Fibroblast of lung (primary cell): ENCODE results near the gene SLFN12L. TPM values are rescaled to one million over a fixed set of nuclear protein-coding genes. Genes with fewer than 3 reads are reported as not detected.
A peak's percentile ranks its signal among the peaks of the same experiment; 100 is the strongest.

Source experiments
- DNase-seq, 2 donors: peaks; one replicate each; pipeline versions ENCODE4 v3.0.0 to v3.0.0-alpha.2; 2010; ENCODE audit warnings: low read depth in 2 of 2
- H2AFZ ChIP-seq: 2 replicates; pipeline ENCODE4 v1.5.1; 2012; ENCODE audit warnings: low read length, control low read depth, inconsistent platforms
- H3K27ac ChIP-seq: 2 replicates; pipeline ENCODE4 v1.5.1; 2011; ENCODE audit warnings: low read length, control low read depth; ENCODE audit not compliant: insufficient read depth
- H3K27me3 ChIP-seq: 2 replicates; pipeline ENCODE4 v1.5.1; 2011; ENCODE audit warnings: mild to moderate bottlenecking, low read length; ENCODE audit not compliant: control insufficient read depth, insufficient read depth
- H3K36me3 ChIP-seq: 2 replicates; pipeline ENCODE4 v1.5.1; 2011; ENCODE audit warnings: low read length; ENCODE audit not compliant: control insufficient read depth, insufficient read depth
- H3K4me1 ChIP-seq: 2 replicates; pipeline ENCODE4 v1.5.1; 2011; ENCODE audit warnings: low read length; ENCODE audit not compliant: control insufficient read depth, insufficient read depth; ENCODE audit errors: extremely low read depth
- H3K4me2 ChIP-seq: 2 replicates; pipeline ENCODE4 v1.5.1; 2011; ENCODE audit warnings: low read length, control low read depth; ENCODE audit not compliant: insufficient read depth; ENCODE audit errors: extremely low read depth
- H3K4me3 ChIP-seq, 4 experiments: fragments of 200-600 bp in 1 of 4; sonication (generic) in 1 of 4; replicated peaks in 1 of 4; 2 replicates each; pipeline ENCODE4 v1.5.1; 2011 to 2016; ENCODE audit warnings: low read length in 4 of 4, low read depth in 3 of 4, mild to moderate bottlenecking in 3 of 4, control low read depth in 2 of 4, inconsistent platforms in 1 of 4, mixed read lengths in 1 of 4; ENCODE audit not compliant: insufficient read depth in 1 of 4; ENCODE audit errors: control extremely low read depth in 1 of 4
- H3K79me2 ChIP-seq: 2 replicates; pipeline ENCODE4 v1.5.1; 2012; ENCODE audit warnings: mild to moderate bottlenecking, low read length, inconsistent platforms; ENCODE audit not compliant: control insufficient read depth, insufficient read depth
- H3K9ac ChIP-seq: 2 replicates; pipeline ENCODE4 v1.5.1; 2011; ENCODE audit warnings: mild to moderate bottlenecking, low read length, control low read depth; ENCODE audit not compliant: insufficient read depth
- H3K9me3 ChIP-seq: 2 replicates; pipeline ENCODE4 v1.5.1; 2012; ENCODE audit warnings: low read depth, low read length; ENCODE audit not compliant: control insufficient read depth, insufficient read depth
- H4K20me1 ChIP-seq: 2 replicates; pipeline ENCODE4 v1.5.1; 2011; ENCODE audit warnings: low read length; ENCODE audit not compliant: control insufficient read depth, insufficient read depth; ENCODE audit errors: extremely low read depth
- EZH2 ChIP-seq: IDR thresholded peaks from 2 replicates; pipeline ENCODE4 v1.5.1; 2012; ENCODE audit warnings: low read length, control low read depth, mild to moderate bottlenecking; ENCODE audit errors: missing control alignments
- polyA minus RNA-seq: library from RNA; depleted of rRNA, polyadenylated mRNA; stranded (reverse); fragments of >200 nt; gene quantifications from 2 replicates; pipeline ENCODE4 v1.2.3, GENCODE V29; 2011; ENCODE audit warnings: low replicate concordance
- polyA plus RNA-seq, 2 donors: library from polyadenylated mRNA; depleted of rRNA in 1 of 2; stranded (reverse) in 1 of 2; unstranded in 1 of 2; fragments of >200 nt; gene quantifications; 2 replicates each; pipeline ENCODE4 v1.2.1, GENCODE V29; 2011 to 2012; ENCODE audit warnings: missing spikeins in 1 of 2
- total RNA-seq: library from RNA; depleted of rRNA; stranded (reverse); fragments of >200 nt; gene quantifications from 2 replicates; pipeline ENCODE4 v1.2.1, GENCODE V29; 2014
- TF ChIP-seq, protein P1 (sequence below), 2 donors: IDR thresholded peaks in 1 of 2; conservative IDR thresholded peaks in 1 of 2; 1 replicate in 1 of 2; 2 replicates in 1 of 2; pipeline ENCODE4 v1.5.1; 2011 to 2012; ENCODE audit warnings: low read length in 2 of 2, control low read depth in 1 of 2, inconsistent platforms in 1 of 2, low read depth in 1 of 2, mild to moderate bottlenecking in 1 of 2

Gene SLFN12L
- 0.17 and 0.26 TPM in 2 replicates for total RNA-seq
- polyA plus RNA-seq: 0.08 and 0.09 TPM in 2 replicates
- polyA plus RNA-seq (2012): 0.07 TPM in 2 replicates
- 0.11 TPM in 1 of 2 replicates, not detected in the other for polyA minus RNA-seq

DNA sequence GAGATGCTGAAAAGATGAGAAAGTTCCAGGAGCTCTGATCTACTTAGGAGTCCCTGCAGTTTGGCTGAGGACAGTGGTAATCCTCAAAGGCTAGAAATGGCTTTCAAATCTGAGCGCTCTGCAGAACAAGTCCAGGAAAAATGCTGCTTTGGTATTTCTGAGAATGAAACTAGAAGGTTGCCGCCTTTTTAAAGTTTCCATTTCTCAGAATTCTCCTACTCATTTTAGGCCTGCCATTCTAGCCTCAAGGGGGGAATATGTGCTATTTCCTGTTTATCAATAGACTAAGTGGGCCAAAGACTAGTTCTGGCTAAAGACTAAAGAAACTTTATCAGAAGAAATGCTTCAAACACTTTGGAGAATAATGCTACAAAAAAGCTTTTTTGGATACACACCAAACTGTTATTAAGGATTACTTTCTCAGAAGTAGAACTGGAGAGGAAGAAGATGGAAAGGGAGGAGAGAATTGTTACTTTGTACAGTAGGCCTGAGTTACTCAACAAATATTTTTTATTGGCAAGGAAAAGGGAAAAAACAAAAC, at the start of gene SLFN12L:
Gene SLFN12L, minus strand, starts transcription at position 78 of the 541 bp plus-strand sequence. CDS start 15,314 bp downstream, outside the sequence.
- Histone ChIP-seq H3K9ac (no peak within 1 kb of the TSS), H3K27ac (no peak within 1 kb of the TSS), H3K79me2 (no peaks in the 10 kb centered on the region), H3K4me1 (peaks cover 3% of the 10 kb centered on the region), H2AFZ (peak within 1 kb of the TSS; percentile 3), H3K4me3 (no peak within 1 kb of the TSS), H3K27me3 (no peaks in the 10 kb centered on the region), H3K9me3 (no peaks in the 10 kb centered on the region), H4K20me1 (no peaks in the 10 kb centered on the region), H3K4me2 (no peak within 1 kb of the TSS), H3K36me3 (no peaks in the 10 kb centered on the region)
- DNase-seq: no peak
- TF ChIP-seq EZH2: no peak
- TF ChIP-seq, protein P1, sequence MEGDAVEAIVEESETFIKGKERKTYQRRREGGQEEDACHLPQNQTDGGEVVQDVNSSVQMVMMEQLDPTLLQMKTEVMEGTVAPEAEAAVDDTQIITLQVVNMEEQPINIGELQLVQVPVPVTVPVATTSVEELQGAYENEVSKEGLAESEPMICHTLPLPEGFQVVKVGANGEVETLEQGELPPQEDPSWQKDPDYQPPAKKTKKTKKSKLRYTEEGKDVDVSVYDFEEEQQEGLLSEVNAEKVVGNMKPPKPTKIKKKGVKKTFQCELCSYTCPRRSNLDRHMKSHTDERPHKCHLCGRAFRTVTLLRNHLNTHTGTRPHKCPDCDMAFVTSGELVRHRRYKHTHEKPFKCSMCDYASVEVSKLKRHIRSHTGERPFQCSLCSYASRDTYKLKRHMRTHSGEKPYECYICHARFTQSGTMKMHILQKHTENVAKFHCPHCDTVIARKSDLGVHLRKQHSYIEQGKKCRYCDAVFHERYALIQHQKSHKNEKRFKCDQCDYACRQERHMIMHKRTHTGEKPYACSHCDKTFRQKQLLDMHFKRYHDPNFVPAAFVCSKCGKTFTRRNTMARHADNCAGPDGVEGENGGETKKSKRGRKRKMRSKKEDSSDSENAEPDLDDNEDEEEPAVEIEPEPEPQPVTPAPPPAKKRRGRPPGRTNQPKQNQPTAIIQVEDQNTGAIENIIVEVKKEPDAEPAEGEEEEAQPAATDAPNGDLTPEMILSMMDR (conservative IDR thresholded peaks at IDR 0.05 in 1 of 2, IDR thresholded peaks at IDR 0.05 in 1 of 2; ENCODE audit: low read depth in 1 of 2, low read length in 2 of 2): no peak

DNA sequence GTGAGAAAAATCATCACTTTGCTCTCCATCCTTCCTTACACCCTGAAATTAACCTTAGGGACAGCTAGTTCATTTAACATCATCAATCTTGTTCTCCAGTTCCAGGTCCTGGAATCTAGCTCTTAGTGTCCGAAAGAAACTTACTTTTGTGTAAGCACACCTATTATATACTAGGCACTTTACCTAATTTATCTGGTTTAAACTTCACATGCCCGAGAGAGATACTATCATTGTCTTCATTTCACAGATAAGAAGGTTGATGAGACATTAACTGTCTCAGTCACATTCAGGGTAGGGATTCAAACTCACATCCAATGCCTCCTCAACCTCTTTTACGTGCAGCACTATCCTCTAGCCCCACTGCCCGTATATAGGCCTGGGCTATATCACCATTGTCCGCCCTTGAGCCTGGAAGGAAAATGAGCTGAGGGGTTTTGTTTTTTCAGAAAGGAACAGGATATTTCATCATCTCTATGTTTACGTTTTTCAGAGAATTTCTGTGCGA, 49.1 kb upstream of the SLFN12L start:
- TF ChIP-seq, protein P1 (conservative IDR thresholded peaks at IDR 0.05 in 1 of 2, IDR thresholded peaks at IDR 0.05 in 1 of 2; ENCODE audit: low read depth in 1 of 2, low read length in 2 of 2): no peak
- TF ChIP-seq EZH2: no peak
- peaks cover 3% of the 10 kb centered on the region for H3K4me1 ChIP-seq
- peaks cover 42% of the 10 kb centered on the region for H3K79me2 ChIP-seq
- H4K20me1 ChIP-seq: peaks cover 2% of the 10 kb centered on the region
- H3K27me3 ChIP-seq: no peaks in the 10 kb centered on the region
- no peaks in the 10 kb centered on the region for H3K9me3 ChIP-seq
- H3K4me2 ChIP-seq: peak overlapping the region; percentile 75
- H2AFZ ChIP-seq: peak overlapping the region; percentile 28
- no peaks in the 10 kb centered on the region for H3K36me3 ChIP-seq
- peak overlapping the region; percentile 93 for H3K9ac ChIP-seq
- DNase-seq: no peak
- H3K4me3 ChIP-seq: peak overlapping the region; percentile 81 to 100 (median 95)
- peak overlapping the region; percentile 99 for H3K27ac ChIP-seq

DNA sequence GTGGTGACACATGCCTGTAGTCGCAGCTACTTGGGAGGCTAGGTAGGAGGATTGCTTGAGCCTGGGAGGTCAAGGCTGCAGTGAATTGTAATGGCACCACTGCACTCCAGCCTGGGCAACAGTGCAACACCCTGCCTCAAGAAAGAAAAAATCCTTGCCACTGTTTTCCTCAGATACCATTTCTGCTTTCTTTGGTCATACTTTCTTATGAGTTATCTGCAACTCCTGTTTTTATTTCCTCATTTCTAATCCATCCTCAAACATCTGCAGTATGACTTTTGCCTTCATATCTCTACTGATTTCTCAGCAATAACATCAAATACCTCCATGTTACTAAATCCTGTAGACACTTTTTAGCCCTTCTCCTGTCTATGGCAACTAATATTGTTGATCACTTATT, 46.6 kb upstream of the SLFN12L start:
- no peak for DNase-seq
- Histone ChIP-seq H3K4me2 (no peak overlapping the region), H4K20me1 (no peaks in the 10 kb centered on the region), H3K4me1 (peaks cover 3% of the 10 kb centered on the region), H3K79me2 (peaks cover 19% of the 10 kb centered on the region), H2AFZ (no peak overlapping the region), H3K4me3 (no peak overlapping the region), H3K9me3 (no peaks in the 10 kb centered on the region), H3K9ac (no peak overlapping the region), H3K27me3 (no peaks in the 10 kb centered on the region), H3K36me3 (no peaks in the 10 kb centered on the region), H3K27ac (no peak overlapping the region)
- no peak for TF ChIP-seq EZH2
- TF ChIP-seq, protein P1 (conservative IDR thresholded peaks at IDR 0.05 in 1 of 2, IDR thresholded peaks at IDR 0.05 in 1 of 2; ENCODE audit: low read depth in 1 of 2, low read length in 2 of 2): no peak
